COR-L47 (cell line): ENCODE data around the gene MAP2K5.

Experiments used
- DNase-seq: peaks from one replicate; lab custom pipeline; 2025; lab: John Stamatoyannopoulos, UW

The MAP2K5 gene

DNA sequence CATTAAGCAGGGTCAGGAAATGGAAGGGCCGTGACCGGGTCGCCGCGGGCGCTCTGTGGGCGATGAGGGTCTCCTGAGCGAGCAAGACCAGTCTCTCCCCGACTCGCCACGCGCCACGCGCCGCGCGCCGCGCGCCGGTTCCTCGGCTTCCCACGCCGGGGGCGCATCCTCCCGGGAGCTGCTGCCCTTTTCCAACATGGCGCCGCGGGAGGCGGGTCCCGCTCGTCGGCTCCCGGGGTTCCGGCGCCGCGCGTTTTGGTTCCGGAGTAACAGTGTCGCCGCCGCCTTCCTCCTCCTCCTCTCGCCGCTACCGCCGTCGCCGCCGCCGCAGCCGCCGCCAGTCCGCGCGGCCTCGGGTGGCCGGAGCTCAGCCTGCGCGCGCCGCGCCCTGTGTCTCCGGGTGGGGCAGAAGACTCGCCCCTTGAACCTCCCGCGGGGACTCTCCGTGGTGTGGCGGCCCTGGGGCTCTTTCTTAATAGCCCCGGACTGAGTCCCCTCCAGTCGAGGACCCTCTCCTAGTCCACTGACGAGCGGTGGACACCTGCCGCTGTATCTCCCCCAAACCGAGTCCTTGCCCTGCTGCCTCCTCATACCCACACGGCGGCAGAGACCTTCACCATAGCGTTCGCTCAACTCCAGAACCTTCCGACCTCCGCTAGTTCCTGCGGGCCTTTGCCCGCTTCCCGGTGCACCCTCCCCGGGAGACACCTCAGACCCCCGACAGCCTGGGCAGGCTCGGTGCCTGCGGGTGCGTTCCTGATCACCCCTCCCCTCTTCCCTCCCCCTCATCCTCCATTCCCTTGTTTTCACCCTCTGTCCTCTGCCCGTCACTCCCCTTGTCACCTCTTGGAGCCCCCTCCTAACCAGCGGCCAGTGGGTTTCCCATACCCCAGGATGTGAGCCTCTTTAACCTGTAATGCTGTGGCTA, at the start of gene MAP2K5:
MAP2K5 (plus strand) TSS at position 284 of the 928 bp plus-strand sequence; CDS start at position 917, 633 bp downstream.
- DNase-seq = peak; percentile 81

DNA sequence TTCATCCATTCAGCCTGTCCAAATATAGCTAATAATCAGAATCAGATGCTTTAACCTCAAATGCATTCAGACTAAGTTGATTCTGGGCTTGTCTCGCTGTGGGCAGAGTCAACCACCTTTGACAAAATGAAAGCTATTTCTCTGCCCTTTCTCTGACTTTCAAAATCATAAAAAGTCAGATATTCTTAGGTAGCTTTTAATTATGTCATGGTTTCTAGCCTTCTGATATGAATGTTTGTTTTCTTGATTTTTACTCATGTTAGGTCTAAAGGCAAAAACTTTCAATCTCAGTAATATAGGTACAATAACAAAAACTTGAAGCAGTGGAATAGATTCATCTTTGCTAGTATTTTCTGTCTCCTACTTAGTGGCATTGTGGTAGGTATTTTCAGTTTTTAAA, 46.9 kb upstream of the MAP2K5 start:
- no peak for DNase-seq

DNA sequence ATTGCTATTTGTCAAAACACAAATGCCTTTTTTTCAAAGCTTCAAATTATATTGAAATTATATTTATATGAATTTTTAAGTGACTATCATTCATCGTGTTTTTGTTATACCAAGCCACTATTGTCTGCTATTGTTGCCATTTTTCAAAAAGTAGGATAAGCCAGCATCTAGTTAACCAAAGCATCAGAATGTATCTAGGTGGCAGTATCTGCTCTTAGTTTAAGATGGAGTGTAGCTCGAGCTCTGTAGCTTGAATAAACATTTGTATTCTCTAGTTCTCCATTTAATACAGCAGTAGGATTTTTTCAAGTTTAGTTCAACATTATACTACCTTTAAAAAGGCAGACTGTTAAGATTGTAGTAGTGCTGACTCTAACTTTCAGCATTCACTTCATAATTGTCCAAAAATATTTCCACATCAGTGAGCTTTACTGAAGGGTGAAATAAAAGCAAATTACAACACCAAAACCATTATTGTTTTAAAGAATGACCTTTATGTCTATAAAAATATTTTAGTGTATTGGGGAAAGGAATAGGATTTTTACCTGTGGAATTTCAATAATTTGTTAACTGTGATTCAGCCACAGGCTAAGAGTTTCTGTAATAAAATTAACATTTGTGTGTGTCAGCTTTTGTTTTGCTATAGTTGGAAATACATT, 41.2 kb upstream of the MAP2K5 start:
- DNase-seq = peak; percentile 26

DNA sequence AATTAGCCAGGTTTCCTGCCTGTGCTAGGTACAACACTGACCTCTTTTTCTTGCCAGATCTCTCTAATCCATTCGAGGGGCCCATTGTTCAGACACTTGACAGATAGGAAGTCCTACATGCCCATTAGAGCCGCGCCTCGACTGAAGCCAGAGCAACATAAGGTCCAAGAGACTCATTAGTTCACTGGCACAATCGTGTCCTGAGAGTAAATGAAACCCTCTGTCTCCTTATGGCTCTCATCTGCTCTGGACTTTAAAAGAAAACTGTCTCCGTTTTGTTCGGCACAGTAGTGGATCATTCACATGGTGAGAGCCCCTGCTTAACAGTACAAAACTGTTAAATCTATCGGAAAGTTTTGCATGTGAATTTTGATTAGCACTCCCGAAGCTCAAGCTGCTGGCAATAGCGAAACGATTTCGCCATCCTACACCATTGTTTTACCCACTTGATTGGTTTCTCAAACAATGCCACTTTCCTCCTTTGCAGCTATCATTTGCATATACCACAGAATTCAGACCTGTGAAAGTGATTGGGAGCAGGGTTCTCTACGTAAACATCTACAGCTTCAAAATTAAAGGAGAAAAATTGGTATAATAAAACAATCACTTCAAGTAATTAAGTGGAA, 40.6 kb upstream of the MAP2K5 start:
- peak; percentile 33 for DNase-seq

DNA sequence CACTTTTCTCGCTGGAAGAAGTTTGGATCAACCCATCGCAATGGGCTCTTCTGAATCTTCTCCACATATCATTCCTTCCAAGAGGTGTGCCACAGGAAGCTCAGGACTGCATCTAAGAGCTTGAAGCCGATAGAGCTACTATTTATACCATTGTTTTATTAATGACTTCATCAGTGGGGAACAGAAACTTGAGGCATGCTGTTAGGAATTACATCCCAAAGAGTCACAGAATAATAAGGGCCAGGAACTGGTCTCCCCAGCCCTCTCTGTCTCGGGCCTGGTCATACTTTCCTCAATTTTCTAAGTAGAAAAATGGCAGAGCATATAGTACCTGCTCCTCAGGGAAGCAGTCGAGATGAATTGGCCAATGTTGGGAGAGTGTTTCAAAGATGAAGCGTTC, 38.4 kb upstream of the MAP2K5 start:
- DNase-seq = no peak

DNA sequence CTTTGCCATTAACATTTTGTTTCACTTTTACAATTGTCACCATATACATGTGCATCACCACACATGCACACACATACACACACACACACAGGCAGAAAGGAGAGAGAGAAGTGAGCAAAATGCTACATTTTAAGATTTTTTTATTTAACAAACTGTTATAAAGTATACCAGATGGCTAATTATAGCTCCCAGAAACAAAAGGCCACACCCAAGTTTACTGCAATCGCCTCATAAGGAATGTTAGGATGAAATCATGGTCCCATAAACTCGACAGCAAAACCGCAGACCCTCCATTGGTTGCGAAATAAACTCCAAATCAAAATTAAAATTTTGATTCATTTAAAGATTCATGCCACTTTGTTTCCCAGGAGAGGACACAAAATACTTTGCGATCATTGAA, 37.7 kb upstream of the MAP2K5 start:
- DNase-seq = no peak

DNA sequence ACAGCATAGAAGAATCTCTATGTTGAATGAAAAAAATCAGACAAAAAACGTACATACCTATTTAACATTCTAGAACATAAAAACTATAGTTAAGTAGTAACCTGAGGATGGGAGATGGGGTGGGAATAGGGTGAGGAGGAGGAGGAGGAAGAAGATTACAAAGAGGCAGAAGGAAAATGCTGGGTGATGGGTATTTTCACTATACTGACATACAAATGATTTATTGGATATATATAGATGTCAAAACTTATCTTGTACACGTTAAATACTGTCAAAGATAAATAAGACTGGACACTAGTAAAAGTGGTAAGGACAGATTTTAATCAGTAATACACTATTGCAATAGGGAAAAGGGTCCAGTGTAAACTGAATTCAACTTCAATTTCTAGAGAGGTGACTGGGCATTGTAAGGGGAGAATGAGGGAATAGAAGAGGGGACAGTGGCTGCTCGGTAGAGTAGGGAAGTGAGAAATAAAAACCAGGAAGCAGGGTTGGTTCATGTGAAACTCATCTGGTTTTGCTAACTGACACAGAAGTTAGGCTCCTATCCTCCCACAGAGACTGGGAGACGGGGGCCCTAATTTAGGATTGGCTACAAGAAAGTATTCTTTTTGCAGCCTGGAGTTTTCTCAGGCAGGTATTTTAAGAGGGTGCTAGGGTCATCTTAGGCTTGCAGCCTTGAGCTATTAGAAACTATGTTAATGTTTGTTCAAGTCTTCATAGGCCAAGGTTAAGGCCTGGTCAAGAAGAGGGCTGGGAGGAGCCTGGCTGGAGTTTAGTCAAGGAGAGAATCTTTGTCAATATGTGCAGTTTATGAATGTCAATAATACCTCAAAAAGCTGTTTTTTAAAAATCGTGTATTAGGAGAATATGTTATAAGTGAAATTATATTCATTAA, 36.6 kb upstream of the MAP2K5 start:
- no peak for DNase-seq

DNA sequence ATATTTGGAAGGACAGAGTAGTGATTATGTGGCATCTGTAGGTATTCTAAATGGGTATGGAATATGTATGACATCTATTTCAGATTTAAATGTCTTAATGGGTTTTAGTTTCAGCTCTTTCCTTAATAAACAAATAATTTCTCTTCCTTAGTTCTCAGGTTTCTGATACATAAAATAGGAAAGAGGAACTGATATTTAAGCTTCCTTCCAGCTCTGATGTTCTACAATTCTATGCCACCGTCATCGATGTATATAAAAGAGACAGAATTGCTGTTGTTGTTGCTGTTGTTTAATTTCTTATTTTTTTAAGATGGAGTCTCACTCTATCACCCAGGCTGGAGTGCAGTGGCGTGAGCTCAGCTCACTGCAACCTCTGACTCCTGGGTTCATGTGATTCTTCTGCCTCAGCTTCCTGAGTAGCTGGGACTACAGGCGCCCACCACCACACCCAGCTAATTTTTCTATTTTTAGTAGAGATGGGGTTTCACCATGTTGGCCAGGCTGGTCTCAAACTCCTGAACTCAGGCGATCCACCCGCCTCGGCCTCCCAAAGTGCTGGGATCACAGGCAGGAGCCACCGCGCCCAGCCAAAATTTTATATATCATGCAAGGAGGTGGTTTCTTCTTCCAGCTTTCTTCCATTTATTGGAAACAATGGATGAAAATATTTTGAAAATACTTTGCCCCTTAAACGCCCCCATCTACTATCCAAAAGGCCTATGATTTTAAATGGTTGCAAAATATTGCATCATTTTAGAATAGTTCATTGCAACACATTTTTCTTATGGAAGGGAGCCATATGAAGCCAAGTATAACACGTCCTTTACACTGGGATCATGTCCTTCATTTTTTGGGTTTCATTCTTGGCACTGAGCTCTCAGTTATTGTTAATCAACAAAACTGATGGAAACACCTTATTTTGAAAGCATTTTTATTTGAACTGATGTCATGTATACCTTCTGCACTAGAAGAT, 35.4 kb upstream of the MAP2K5 start:
- DNase-seq = no peak

DNA sequence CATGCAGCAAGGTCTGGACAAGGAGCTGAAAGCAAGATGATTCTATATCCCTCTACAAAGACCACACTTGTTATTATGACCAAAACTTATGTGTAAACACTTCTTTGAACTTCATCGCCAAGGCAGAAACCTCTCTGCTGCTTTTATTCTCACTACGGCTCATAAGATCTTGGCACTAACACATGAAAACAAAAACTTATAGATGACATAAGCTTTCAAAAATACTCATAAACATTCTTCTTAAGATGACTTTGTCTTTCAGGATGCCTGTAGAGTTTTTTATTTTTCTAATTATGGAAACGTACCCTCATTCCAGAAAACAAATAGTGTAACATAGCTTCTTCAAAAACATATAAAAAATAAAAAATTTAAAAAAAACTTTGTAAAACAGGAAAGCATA, 34.1 kb upstream of the MAP2K5 start:
- DNase-seq = no peak

DNA sequence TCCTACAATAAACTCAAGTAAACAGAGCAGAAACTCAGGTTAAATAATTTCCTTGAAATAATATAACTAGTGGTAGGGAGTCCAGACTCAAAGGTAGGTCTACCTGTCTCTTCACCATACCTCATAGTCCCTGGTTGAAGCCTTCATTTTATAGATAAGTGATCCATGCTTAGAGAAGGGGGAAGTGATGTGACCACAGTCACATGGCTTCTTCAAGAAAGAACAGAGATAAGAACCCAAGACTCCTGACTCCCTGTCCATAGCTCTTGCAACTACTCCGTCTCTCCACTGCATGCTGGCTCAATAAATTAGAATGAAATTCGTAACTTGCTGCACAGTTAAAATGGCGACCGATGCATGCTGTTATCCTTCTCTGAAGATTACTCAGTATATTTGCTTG, 32.6 kb upstream of the MAP2K5 start:
- DNase-seq = no peak

DNA sequence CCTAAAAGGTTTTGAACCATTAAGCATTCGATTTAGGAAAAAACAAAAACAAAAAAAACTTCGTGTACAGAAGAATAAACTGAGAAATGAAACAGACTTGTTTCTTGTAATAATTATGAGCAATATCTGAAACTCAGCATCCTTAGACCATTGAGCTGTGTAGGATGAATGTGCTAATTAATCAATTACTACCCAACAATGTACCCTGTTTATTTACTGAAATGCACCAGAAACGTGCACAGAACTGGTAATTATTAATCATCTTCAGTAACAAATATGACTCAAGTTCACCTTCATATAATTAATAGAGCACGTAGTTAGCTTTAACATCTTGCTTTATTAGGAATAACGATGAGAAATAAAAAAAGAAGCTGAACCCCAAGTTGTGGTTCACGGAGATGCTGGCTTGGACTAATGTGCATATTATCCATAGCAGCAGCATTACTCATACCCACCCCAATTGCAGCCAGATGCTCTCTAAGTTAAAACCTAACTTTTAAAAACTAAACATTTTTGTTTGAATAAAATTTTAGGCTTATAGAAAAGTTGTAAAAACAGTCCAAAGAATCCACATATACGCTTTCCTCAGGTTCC, 31.8 kb upstream of the MAP2K5 start:
- no peak for DNase-seq

DNA sequence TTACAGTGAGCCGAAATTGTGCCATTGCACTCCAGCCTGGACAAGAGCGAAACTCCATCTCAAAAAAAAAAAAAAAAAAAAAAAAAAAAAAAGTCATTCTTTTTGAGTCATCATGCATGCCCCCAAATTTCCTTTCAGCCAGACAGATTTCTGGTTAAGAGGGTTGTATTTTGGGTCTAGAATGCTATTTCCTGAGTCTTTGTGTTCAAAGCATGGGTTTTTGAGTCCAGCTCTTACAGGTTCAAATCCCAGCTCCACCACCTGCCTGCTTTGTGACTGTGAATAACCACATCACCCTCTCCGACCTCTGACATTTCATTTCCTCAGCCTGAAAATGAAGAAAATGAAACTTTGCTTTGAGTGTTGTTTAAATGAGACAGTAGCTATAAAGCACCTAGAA, 30.9 kb upstream of the MAP2K5 start:
- no peak for DNase-seq

DNA sequence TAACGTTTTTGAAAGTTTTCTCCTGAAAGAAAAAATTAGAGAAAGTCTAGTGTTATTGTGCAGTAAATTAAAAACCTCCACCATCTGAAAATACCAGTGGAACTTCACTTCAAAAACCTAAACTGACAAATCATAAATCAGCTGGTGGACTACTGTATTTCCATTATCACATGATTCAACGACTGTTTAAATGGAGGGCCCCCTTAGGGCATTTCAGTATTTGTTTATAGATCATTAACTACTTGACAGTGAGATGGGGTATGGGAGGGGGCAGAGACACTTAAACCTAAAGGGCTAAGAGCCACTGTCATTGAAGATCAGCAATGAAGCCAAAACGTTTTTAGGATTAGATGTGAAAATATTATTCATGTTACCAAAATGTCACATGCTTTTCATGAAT, 30.4 kb upstream of the MAP2K5 start:
- no peak for DNase-seq

DNA sequence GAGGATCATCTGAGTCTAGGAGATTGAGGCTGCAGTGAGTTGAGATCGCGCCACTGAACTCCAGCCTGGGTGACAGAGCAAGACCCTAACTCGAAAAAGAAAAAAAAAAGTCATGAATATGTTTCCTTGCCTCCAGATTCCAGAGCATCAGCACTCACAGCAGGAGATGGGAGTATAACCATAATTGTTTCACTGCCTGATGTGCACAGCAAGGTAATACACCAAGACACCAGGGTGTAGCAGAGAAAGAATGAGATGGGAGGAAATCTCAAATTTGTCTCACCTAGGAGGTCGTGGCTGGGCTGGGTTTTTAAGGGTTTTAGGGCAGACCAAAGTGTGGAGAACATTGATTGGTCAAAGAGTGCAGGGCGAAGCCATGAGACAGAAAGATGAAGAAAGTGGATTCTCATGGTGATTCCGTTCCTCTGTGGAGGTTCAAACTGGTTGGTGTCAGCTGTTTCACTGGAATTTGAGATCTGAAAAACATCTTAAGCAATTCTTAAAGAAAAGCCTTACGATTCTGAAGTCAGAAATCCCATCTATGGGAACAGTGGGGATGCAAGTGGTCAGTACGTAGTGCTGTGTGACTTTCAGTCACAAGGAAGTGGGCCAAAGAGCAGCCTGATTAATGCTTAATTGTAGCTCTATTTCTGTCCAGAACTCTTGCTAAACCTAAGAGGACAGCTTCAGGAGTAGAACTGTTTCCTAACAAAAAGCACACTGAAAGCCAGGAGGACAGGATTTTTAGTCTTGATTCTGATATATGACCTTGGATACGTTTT, 29.4 kb upstream of the MAP2K5 start:
- DNase-seq = no peak

DNA sequence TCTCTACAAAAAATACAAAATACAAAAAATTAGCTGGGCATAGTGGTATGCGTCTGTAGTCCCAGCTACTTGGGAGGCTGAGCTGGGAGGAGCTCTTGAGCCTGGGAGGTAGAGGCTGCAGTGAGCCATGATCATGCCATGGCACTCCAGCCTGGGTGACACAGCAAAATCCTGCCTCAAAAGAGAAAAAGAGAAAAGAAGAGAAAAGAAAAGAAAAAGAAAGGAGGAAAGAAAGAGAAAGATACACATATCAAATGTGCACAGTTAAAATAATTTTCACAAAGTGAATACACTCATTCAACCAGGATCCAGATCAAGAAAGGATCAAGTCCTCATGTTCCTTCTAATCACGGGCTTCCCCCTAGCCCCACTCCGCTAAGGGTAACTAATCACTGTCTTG, 27.4 kb upstream of the MAP2K5 start:
- DNase-seq = no peak

DNA sequence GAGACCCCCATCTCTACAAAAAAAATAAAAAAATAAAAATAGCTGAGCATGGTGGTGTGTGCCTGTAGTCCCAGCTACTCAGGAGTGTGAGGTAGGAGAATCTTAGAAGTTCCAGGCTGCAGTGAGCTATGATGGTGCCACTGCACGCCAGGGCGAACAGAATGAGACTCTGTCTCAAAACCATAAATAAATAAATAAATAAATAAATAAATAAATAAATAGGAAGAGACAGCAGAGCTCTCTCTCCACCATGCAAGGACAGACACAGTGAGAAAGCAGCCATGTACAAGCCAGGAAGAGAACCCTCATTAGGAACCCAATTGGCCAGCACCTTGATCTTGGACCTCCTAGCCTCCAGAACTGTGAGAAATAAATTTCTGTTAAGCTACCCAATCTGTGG, 26.9 kb upstream of the MAP2K5 start:
- no peak for DNase-seq

DNA sequence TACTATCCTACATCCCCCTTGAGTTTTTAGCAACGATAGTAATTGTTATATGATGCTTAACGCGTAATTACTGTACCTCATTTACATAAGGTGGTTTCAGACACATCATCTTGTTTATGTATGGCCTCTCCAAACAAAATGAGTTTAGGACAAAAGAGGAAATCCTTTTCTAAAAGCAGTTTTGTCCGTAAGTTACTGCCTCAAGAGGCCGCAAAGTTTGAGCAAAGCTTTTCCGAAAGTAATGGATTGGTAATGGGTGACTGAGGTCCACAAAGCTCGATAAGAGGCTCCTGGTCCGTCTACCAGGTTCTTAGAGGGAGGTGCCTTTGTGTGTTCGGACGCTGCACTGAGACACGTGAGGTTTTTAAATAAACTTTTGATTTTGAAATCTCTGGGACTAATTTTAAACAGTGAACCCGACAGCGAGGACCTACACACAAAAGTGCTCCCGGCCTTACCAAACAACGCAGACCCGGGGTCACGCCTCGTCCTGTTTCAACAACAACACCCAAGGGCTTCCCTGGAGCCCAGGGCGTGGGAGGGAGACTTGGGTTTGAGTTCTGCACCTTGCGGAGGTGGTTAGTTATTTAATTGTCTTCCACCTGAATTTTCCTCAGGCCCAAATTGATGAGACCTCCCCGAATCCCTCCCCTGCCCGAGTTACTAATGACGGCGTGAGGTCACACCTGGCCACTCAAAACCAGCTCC, 22.0 kb upstream of the MAP2K5 start:
- no peak for DNase-seq

DNA sequence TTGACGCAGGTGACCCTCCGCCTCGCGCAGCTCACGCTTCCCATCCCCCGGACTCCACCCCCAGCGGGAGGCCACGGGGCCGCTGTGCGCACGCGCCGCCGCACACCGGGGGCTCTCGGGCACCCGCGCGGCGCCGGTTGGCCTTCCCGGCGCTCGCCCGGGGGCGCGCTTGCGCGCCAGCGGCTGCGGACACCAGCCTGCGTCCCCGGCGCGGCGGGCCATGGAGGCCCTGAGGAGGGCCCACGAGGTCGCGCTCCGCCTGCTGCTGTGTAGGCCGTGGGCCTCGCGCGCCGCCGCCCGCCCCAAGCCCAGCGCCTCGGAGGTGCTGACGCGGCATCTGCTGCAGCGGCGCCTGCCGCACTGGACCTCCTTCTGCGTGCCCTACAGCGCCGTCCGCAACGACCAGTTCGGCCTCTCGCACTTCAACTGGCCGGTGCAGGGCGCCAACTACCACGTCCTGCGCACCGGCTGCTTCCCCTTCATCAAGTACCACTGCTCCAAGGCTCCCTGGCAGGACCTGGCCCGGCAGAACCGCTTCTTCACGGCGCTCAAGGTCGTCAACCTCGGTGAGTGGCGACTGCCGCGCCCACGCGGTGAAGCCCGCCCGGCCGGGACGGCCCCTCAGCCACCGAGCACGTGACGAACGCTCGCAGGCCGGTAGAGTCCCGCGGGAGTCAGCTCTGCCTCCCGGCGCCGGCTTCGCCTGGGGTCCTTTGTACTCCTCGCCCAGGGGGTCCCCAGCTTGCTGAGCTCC, 21.3 kb upstream of the MAP2K5 start, which contains the start of gene C15orf61:
C15orf61 (plus strand) TSS at position 103 of the 754 bp plus-strand sequence; CDS start at position 221, 118 bp downstream.
- DNase-seq = peak; percentile 89
